SIG-M5 (cell line): ENCODE measurements around the gene COL17A1.

Source experiments
- DNase-seq: peaks from one replicate; lab custom pipeline; 2025; lab: John Stamatoyannopoulos, UW

Gene COL17A1

DNA sequence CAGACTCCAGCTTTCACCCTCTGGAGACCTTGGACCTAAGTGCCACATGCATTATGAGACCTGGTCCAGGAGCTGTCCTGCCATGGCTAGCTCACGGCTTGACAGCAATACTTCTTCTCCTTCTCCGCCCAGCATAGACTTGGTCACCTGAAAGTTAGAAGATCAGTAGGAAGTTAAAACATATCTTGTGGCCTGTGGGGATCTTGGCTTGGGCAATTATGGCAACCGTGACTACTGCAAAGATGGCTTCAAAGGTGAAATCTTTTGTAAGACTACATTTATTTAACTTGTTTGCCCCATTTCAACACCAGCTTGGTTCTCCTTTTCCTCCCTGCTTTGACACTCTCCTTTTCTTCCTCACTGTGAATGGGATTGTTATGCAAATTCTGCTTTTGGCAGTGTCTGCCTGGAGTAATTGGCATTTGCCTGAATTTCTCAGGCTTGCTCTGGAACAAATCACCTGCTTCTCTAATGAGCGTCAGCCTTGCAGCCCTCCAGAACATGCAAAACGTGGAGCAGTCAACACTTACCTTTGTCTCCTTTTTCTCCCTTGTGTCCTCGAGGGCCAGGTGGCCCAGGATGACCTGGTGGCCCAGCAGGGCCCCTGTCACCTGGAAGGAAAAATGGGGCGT, 53.4 kb downstream of the COL17A1 start:
- DNase-seq: no peak

GRCh38 chr10:104031631-104032030, 54.0 kb downstream of the COL17A1 start:
- DNase-seq: no peak

GRCh38 chr10:104029521-104029860, 56.2 kb downstream of the COL17A1 start:
- DNase-seq: no peak

DNA sequence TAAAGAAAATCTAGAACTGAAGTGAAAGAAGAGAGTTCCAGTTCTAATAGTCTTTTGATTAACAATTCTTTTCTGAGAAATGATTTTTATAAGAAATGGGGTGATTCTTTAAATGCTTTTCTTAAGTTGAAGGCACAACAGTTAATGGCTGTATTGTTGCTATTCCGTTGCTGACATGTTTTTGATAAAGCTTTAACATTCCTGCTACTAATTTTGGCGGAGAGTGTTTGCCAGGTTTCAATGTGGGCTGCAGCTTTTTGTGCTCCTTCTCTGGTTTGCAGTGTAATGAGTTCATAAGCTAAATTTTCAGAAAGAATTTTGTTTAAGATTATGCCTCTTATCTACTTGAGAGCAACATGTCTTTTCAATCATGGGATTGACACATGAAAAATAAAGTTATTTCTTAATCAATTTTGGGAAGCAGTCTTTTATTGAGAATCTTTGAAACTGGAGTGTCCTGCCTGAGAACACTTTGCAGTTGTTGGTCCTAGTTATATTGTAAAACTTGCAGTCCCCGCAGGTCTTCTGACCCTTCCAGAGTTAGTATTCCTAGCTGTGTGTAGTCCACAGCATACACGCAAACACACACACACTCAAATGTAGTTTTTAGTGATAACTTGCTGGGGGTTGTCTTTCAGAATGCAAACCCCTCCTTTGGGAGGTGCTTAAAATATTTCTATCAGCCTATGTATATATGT, 56.7 kb downstream of the COL17A1 start:
- no peak for DNase-seq

DNA sequence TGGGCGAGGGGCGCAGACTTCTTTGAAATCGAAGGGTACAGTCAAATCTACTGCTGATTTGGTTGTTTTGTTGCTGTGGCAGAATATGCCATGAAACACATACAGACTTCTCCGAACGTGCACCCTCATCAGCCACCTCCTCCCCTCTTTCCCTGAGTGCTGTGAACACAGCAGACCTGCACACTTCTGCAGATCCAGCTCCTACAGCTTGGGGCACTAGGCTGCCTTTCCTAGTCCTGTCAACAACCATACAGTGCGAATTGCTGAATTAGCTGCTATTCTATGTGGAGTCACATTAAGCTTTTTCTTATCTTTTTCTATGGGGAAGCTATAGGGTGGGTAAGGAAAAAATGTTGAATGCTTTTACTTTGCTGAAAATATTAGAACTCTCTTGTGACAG, 57.5 kb downstream of the COL17A1 start:
- DNase-seq: no peak

DNA sequence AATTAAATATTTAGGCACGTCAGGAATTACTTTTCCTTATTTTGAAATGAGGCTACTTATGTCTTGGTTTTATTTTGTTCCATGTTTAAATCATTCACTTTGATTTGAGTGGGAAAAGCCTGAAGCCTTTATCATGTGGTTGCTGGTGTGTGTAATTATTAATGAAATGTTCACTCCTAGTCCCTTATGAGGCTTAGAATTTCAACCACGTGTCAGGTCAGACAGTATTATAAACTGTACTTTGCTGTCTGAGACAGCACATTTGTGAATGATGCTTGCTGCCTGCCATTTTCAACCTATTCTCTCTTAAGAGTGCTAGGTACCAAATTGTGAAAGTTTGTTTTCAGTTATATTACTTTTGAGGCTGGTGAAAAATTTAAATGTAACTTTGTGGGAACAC, 58.9 kb downstream of the COL17A1 start:
- DNase-seq: no peak

- no peak for DNase-seq
Measured at GRCh38 chr10:104025524-104025923, 60.2 kb downstream of the COL17A1 start.

- no peak for DNase-seq
Measured at GRCh38 chr10:104022026-104022425, 63.7 kb downstream of the COL17A1 start.

DNA sequence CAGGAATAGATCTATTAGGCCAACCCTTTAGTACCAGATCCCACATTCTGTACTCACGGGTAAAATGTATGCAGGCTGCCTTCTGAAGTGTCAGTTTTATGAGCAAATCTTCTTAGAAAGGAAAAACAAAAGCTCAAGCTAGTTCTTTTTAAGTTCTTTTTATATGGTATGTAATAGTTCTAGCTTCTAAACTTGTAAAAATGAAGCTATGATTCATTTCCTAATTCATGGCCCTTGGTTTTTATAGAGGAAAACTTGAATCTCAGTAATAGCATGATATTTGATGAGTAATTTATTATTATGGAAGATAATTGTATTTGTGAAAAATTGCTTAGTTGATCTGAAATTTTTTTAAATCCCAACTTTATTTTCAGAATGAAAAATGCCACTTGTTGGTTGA, 64.4 kb downstream of the COL17A1 start:
- DNase-seq: no peak

GRCh38 chr10:104020020-104020419, 65.7 kb downstream of the COL17A1 start:
- no peak for DNase-seq

GRCh38 chr10:104018471-104018870, 67.2 kb downstream of the COL17A1 start:
- no peak for DNase-seq

- DNase-seq: no peak
Measured at GRCh38 chr10:104016661-104017060, 69.0 kb downstream of the COL17A1 start.

DNA sequence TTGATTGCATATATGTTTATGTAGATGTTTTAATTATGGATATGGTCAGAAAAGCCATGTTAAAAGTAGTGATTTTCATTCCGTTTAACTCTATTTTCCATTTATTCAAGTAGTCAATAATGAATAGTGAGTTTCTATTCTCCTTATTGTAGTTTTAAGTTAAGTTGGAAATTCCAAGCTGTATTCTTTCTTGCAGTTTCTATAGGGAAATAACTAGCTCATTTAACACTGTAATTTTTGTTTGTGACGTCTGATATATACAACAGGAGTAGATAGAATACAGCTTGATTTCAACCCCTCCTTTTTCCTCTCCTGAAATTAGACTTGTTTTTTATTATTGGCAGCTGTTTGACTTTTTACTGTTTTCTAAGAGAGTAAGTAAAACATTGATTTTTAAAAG, 71.5 kb downstream of the COL17A1 start:
- no peak for DNase-seq

DNA sequence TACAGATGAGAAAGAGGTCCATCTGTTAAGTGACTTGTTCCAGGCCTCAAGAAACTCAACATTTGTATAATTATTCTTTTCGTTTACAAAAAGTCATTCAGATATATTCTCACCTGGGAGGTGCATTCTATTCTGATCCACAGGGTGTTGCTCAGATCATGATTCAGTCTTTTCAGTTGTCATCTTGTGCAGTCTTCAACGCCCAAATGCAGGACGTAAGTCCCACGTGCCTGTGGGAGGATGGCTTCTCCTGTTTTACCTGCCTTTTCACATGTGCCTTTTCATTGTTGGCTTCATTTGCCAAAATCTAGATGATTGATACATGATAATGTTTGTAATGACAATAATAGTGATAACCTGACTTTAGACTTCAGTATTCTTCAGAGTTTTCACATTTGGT, 72.2 kb downstream of the COL17A1 start:
- no peak for DNase-seq

GRCh38 chr10:104011904-104012303, 73.8 kb downstream of the COL17A1 start:
- no peak for DNase-seq

DNA sequence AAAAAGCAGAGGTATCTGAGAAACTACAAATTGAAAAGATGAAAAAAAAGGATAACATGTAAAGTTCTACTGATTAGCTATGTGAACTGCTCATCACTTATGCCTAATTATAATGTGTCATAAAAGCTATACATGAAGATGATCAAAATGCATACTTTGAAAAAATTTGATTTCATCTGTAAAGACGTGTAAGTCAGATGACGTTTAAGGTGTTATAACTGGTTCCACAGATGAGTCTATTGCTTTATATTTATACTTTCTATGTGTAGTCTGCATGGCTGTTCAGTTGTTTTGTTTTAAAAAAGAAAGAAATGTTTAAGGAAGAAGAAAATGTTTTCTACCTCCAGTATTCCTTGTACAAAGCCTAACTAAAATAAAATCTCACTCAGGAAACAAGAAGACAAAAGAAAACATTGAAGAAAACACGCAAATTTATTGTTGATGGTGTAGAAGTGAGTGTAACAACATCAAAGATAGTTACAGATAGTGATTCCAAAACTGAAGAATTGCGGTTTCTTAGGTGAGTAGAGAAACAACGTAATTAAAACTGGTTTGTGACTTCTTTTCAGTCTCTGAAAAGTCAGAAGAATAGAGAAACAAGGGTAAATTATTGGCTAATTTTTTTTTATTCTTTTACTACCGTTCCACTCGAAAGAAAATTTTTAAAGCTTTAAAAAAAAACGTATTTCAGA, 80.4 kb downstream of the COL17A1 start:
- DNase-seq: no peak

GRCh38 chr10:104002911-104003310, 82.8 kb downstream of the COL17A1 start:
- DNase-seq: no peak

- DNase-seq: no peak
Measured at GRCh38 chr10:103998805-103999204, 86.9 kb downstream of the COL17A1 start.

DNA sequence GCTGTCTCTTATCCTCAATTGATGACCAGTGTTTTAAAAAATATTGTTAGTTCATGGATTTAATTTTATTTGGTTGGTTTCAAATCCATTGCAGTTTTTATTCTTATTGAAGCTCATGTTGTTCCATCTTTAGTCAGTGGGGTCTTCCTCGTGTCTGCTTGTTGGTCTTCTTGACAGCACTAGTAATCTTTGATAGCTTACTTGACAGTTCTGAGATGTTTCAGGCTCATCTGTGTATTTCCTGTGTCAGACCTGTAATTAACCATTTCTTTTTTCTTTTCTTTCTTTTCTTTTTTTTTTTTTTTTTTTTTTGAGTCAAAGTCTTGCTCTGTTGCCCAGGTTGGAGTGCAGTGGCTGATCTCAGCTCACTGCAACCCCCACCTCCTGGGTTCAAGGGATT, 90.5 kb downstream of the COL17A1 start:
- DNase-seq: no peak

- DNase-seq: no peak
Measured at GRCh38 chr10:103991393-103992128, 94.1 kb downstream of the COL17A1 start.

DNA sequence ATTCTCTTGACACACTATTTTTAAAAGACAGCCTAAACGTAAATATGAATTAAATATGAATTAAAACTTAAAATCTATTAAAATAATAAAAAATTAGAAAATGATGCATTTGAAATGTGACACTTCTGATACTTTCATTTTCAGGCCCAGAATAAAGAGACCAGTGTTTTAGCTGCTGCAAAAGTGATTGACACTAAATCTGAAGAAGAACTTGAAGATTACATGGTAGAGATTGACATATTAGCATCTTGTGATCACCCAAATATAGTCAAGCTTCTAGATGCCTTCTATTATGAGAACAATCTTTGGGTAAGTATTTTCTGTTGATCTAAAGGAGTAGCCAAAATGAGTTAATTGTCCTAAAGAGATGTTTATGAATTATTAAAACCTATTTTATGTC, 95.1 kb downstream of the COL17A1 start:
- no peak for DNase-seq

DNA sequence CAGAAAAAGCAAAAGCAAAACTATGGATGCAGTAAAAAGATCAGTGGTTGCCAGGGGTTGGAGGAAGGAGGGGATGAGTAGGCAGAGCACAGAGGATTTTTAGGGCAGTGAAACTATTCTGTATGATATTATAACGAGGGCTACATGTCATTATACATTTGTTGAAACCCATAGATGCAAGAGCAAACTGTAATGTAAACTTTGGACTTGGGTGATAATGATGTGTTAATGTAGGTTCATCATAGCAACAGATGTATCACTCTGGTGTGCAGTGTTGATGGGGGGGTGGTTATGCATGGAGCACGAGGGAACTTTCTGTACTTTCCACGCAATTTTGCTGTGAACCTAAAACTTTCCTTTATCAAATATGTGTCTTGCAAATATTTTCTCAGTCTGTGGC, 95.6 kb downstream of the COL17A1 start:
- no peak for DNase-seq

- no peak for DNase-seq
Measured at GRCh38 chr10:103986360-103986759, 99.3 kb downstream of the COL17A1 start.
